NCI-H526 (cell line): ENCODE data around the gene GARIN5B.
"Not testable (repeated sequence)": the region's sequence is repeated elsewhere in the genome, so short reads cannot be mapped to it uniquely, and the experiment has no call there.

Source experiments
- DNase-seq, 2 experiments: peaks; one replicate each; lab custom pipeline; 2025; lab: John Stamatoyannopoulos, UW

Gene GARIN5B

DNA sequence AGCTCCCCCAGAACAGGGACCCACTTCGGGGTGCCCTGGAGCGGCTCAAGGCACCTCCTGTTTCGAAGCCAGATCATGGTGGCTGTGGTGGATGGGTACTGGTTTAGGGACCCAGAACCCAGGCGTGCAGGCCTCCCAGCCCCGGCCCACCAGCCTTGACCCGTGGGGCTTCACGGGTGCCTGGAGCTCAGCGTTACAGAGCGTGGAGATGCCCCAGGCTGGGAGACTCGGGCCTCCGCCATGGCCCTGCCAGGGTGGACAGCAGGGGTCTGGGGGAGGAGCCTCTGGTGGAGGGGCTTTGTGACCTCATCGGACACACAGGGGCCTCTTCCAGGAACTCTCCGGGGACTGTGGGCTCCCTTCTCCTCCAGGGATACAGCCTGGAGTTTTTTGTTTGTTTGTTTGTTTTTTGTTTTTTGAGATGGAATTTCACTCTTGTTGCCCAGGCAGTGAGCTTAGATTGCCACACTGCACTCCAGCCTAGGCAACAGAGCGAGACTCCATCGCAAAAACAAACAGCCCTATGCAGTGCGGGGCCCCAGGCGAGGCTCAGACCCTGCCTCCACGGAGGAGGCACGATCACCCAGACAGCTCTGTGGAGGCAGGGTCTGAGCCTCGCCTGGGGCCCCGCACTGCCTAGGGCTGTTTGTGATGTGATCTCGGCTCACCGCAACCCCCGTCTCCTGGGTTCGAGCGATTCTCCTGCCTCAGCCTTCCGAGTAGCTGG is at the start of gene GARIN5B:
Gene GARIN5B (minus strand): TSS at position 271 of the 727 bp plus-strand sequence. CDS start 194 bp downstream, at position 77.
- no peak for DNase-seq

DNA sequence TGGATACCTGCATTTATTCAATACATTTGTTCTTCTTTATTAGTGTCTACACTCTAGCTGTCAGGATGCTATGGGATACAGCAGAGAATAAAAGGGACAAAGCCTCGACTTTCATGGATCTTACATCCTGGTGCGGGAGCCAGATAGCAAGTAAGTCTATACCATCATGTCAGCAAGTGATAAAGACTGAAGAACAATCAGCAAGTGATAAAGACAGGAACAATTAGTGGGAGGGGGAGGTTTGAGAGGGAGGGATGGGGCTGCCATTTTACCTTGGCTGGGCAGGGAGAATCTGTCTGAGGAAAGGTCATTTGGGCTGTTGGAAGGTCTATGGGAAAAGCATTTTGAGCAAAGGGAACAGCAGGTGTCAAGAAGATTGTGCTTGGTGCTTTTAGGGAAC is 47.1 kb upstream of the GARIN5B start:
- DNase-seq: no peak

DNA sequence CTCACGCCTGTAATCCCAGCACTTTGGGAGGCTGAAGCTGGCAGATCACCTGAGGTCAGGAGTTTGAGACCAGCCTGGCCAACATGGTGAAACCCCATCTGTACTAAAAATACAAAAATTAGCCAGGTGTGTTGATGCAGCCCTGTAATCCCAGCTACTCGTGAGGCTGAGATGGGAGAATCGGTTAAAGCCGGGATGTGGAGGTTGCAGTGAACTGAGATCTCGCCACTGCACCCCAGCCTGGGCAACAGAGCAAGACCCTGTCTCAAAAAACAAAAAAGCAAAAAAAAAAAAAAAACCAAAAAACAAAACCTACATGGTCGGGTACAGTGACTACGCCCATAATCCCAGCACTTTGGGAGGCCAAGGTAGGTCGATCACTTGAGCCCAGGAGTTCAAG is 46.1 kb upstream of the GARIN5B start:
- not testable (repeated sequence) for DNase-seq

DNA sequence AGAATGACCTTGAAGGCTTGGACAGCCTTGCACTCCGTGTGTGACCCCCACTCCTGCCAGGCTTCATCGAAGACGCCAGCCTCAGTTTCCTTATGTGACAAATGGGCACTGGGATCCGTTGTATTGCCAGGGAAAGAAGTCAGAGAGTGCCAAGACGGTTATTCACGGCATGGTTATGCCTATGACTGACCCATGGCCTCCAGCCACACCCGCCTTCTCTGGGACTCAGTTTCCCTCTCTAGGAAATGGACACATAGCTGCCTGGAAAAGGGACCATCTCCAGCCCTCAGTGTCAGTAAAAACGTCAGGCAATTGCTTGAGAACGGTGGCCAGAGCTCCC is 45.4 kb upstream of the GARIN5B start:
- no peak for DNase-seq

DNA sequence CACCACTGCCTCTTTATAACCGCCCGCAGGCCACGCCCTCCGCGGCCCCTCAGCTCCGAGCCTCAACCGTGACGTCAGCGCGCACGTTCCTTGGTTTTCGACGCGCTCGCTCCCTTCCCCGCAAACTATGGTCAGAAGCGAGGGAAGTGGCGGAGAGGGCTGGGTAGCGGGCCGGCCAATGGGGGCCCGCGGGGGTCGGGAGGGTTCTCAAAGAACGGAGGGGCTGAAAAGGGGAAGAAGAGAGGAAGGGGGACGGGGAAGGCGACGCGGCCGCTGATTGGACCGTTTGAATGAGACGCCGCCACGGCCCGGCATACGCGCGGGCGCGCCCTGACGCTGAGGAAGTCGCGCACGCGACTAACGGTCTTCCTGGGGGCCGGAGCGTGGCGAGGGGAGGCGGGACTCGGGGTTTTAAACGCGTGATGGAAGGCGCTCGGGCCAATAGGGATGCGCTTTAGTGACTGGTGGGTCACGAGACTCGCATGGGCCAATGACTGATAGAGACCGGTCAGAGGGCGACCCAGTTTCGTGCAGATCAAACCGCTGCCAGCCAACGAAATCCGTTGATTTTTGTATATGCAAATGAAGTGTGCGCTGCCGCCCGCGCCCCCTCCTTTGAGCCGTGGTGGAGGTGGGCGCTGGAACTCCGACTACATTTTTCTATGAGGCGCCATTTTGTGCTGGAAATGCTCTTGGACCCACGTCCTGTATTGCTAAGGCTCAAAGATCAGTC is 44.9 kb upstream of the GARIN5B start:
- DNase-seq: peak; percentile 99 to 100

DNA sequence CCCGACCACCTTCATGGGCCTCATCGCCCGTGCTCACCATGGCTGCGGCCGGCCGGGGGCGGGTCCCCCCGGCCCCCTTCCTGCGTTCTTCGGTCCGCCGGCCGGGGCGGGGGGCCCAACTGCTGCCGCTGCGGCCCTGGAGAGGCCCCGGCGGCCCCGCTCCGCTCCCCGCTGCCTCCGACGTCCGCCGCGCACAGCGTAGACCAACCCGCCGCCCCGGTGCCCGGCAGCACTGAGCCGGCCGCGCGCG is 44.4 kb upstream of the GARIN5B start, which contains the start of gene UBE2S:
Gene UBE2S (minus strand): TSS at position 239 of the 250 bp plus-strand sequence. CDS start 199 bp downstream, at position 40.
- DNase-seq: not testable (repeated sequence)

DNA sequence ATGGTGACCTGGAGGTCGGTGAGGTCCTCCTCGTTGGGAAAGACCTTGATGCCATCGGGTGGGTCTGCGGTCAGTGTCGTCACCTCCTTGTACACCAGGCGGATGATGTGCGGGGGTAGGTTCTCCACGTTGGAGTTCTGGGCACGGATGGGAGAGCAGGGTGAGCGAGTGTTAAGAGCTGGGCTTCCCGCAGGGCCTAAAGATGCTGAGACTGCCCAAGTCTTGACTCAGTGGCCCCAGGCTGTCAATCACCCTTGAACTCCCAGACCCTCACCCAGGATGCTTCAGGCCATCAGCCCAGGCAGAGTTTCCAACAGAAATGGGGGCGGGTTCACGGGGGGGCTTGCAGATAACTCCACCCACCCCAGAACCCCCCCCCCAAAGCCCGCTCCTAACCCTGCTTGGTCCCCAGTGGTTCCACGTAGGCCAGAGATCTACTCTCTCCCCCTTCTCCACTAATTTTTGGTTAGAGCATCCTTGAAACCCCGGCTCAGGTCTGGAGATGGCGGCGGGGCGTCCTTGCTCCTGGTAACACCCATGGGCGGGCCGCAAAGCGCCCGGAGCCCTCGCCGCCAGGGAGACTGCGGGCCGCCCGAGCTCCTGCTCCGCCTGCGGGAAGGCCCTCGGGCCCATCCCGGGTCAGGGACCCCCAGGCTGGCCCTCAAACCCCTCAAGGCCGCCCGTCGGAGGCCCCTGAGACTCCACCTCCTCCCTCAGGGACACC is 43.9 kb upstream of the GARIN5B start:
- peak in 1 of 2 experiments; percentile 55 for DNase-seq

DNA sequence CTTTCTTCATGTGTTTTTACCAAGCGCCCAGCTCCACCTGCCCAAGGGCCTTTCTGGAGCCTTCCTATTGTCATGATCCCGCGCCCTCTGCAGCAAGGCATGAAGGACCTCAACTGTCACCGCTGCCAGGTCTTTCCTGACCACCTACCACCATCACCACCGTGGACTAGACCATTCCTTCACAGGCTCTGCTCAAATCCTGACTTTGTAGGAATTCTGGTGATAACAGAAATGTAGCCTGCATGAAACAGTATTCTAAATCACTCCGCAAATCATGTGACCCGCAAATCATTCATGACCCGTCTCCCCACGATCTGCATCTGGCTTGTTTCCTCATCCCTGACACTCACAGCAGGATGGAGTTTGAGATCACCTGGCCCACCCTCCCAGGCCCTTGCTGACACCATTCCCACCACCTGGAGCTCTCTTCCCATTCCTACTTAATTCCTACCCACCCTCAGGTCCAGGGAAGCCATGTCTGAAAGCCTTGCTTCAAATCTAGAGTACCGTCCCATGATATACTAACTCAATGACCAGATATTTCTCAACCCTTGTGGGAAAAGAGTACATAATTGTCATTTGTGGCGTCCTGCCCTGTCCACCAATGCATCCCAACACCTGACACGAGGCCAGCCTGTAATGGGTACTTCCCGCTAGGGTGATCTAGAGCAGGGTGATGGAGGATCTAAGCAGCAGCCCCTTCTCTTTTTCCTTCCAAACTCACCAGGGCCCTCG is 43.2 kb upstream of the GARIN5B start:
- DNase-seq: no peak

DNA sequence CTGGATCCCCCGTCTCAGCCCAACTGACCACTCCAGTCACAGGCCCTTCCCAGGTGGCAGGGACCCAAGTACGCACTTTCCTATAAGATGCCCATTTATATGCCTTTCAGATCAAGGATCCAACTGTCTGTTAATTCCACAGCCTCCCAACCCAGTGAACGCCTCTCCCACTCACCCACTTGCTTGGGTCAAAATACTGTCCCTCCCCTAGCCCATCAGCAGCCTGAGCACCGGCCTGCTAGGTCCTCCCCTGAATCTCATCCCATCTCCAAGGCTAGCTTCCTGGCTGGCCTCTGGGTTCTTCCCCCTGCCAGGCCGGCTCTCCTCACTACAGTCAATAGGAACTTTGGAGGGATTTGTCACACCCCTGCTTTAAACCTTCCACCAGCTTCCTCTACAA is 42.6 kb upstream of the GARIN5B start:
- no peak for DNase-seq

DNA sequence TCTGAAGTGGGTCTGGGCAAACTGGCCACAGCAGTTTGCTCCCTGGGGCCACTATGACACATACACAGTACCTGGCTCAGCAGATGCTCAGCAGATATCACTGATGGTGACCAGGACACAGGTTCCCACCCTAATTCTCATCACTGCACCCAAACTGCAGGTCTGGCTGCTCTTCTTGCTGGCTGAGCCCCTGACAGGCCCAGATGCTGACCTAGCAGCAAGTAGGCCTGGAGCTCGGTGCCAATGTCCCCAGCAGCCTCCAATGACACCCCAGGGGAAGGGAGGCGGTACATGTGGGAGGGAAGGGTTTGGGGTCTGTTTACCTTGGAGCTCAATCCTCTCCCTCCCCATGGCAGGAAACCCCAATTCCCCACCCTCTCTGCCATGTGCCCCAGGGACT is 39.4 kb upstream of the GARIN5B start:
- DNase-seq: no peak

DNA sequence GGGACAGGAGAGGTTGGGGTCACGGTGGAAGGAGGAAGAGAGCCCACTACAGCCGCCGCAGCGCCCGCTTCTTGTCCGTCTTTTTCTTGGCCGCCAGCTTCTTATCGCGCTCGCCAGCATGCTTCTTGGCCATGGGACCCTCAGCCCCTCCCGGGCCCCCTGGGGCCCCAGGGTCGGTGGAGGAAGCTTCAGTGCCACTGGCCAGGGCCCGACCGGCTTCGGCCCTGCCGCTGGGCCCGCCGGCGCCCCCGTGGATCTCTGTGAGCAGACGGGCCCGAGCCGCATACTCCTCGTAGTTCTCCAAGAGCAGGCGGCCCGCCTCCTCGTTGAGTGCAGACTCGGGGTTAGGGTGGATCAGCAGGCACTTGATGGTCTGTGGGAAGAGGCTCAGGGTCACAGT is 38.3 kb upstream of the GARIN5B start:
- DNase-seq: not testable (repeated sequence)

DNA sequence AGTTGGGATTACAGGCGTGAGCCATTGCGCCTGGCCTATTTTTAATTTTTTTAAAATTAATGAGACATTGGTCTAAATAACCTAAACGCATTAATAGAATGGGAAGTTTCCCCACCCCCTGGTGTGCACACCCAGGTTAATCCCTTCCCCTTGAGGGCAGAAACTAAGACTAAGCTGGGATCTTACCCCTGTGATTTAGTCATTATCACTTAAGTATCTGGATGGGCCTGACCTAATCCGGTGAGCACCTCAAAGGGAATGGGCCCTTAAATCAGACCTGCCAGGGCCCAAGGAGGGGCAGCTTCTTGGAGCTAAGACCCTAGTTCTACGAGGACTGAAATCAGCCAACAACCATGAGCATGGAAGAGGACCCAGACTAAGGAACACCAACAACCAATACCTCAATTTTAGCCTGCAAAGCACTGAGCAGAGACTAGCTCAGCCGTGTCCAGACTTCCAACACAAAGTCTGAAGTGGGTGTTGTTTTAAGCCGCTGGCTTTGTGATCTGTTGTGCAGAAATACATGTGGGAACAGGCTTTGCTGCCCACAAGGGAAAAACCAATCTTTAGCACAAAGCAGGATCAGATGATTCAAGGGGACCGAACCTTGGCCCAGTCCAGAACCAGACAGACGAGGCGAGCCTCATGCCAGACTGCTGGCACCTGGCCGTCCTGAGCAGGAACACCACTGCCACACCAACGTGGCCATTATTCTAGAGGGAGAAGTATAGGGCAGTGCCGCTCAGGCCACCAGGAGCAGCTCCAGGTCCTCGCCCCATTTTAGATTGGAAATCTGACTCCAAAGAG is 37.4 kb upstream of the GARIN5B start:
- no peak for DNase-seq

DNA sequence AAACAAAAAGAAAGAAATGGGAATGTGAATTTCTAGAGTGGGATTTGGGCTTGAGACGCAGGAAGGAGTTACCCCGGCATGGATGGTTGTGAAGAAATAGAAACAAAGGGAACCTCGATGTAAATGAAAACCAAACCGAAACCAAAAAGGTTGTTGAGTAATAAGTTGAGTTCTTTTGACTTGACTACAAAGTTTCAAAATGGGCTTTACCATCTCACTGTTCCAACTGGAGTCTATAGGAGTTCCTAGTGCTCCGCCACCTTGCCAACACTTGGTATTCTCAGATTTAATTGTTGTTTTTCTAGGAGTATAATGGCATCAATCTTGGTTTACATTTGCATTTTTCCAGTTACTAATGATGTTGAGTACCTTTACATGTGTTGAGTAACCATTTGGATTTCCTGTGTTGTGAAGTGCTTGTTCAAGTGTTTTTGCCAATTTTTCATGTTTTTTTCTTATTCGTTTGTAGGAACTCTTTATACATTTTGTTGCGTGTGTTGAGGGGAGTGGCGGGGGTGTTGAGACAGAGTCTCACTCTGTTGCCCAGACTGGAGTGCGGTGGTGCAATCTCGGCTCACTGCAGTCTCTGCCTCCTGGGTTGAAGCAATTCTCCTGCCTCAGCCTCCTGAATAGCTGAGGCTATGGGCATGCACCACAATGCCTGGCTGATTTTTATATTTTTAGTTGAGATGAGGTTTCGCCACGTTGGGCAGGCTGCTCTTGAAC is 35.3 kb upstream of the GARIN5B start:
- no peak for DNase-seq

DNA sequence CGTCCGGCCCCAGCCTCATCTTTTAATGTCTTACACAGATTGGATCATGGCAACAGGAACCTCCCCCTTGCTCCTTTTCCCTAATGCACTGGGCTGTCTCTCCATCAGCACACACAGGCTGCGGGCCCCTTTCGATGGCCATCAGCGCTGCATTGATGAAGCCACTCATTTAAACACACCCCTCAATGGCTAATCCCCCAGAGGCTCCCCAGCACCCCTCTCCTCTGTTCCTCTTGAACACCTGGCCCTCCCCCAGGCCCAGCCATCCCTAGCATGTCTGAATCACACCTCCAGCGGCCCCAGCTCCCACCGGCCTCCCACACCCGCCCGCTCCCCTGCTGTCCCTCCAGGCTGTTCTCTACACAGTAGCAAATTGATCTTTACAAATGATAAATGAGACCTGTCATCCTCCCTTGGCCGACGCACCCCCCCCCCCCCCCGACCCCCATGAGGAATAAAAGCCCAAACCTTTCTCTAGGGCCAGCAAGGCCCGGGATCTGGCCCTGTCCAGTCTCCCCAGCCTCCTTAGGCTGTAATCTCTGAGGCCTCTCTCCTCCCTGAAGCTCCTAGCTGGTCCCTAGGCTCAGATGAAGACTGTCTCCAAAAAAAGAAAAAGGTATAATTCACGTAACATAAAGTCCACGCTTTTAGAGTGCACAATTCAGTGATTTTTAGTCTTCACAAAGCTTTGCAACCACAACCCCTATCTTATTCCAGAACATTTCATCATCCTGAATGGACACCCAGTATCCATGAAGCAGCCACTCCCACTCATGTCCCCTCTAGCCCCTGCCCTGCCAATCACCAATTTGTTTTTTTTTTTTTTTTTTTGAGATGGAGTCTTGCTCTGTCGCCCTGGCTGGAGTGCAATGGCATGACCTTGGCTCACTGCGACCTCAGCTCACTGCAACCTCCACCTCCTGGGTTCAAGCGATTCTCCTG is 30.0 kb upstream of the GARIN5B start:
- DNase-seq: no peak

DNA sequence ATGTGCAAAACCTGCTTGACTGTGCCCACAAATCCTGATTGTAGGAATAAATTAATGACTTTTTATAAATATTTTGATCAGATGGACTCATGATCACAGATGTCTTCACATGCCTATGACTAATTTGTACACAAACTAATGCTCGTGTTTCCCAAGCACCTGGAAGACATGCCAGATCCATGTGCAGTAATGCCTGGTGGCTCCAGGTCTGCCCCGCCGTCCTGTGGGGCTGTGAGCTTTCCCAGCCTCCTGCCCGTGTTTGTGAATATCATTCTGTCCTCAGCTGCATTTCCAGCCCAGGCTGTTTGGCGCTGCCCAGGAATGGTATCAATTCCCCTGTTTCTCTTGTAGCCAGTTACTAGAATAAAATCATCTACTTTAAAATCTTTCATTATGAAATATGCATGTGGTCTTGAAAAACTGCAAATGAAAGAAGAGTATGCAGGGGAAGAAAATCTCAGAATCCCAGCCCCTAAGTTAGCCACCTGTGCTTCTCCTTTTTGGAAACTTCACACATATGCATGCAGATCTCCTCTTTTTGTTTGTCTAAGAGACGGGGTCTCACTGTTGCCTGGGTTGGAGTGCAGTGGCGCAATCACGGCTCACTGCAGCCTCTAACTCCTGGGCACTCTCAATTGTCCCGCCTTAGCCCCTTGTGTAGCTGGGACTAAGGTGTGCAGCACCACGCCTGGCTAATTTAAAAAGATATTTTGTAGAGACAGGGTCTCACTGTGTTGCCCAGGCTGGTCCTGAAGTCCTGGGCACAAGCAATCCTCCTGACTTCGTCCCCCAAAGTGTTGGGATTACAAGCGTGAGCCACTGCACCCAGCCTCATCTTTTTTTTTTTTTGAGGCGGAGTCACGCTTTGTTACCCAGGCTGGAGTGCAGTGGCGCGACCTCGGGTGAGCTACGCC is 28.9 kb upstream of the GARIN5B start:
- DNase-seq: no peak

DNA sequence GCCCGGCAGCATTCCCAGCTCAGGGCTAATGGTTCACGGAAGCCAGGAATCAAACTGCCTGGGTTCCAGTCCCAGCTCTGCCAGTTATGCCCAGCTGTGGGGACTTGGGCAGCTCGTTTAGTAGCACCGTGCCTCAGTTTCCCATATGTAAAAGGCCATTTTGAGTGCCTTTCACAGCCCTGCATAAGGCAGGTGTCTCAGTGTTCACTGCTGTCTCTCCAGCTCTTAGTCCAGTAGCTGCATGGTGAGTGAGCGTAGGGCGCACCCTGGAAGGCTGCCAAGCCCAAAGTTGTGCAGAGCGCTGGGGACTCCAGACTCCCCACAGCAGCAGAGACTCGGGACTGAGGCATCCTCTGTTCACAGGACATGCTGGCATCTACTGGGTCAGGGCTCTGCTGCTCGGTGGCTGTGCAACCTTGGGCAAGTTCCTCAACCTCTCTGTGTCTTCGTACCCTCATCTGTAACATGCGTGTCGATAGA is 28.2 kb upstream of the GARIN5B start:
- no peak for DNase-seq

DNA sequence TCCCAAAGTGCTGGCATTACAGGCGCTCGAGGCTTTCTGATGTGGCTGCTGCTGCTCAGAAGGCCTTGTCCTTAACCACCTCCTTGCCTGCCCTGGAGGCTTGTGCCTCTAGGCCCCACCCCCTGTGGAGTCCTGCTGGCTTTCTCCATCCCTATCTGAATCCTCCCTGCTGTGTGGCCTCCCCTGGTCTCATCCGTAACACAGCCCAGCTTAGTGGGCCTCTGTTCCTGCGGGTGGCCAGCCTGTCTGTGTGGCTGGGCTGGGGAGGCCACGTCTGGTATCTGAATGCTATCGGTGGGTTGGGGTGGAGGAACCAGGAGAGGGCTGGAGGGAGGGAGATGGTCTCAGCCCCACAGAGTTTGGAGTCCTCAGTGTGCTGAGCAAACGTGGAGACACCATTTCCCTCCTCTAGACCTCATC is 27.4 kb upstream of the GARIN5B start:
- no peak for DNase-seq
